GM12878 (cell line): ENCODE measurements around the gene HOXB3. TPM values are rescaled to one million over a fixed set of nuclear protein-coding genes. Genes with fewer than 3 reads are reported as not detected.

ENCODE experiments used
- BCL11A ChIP-seq: IDR thresholded peaks from 2 replicates; pipeline ENCODE4 v1.6.1; 2011; ENCODE audit warnings: low read depth, low read length
- BCLAF1 ChIP-seq: fragments of 450-650 bp; IDR thresholded peaks from 2 replicates; pipeline ENCODE4 v1.6.1; 2017; ENCODE audit warnings: antibody characterized with exemption, mild to moderate bottlenecking, moderate library complexity
- BRCA1 ChIP-seq: IDR thresholded peaks from 2 replicates; pipeline ENCODE4 v1.6.1; 2011; ENCODE audit warnings: low read depth, low read length, improper control_type of control experiment
- CBFB ChIP-seq: IDR thresholded peaks from 2 replicates; pipeline ENCODE4 v1.6.1; 2016; ENCODE audit warnings: antibody characterized with exemption, low read depth
- CBX3 ChIP-seq: fragments of 200-600 bp; sonication (generic); IDR thresholded peaks from 2 replicates; pipeline ENCODE4 v1.6.1; 2016; ENCODE audit warnings: low read depth, borderline replicate concordance
- CEBPB ChIP-seq, 2 experiments: fragments of 150-350 bp in 1 of 2; IDR thresholded peaks; 2 replicates each; pipeline ENCODE4 v1.6.1; 2012 to 2014; ENCODE audit warnings: low read depth in 2 of 2, low read length in 2 of 2, borderline replicate concordance in 1 of 2, inconsistent platforms in 1 of 2
- CREM ChIP-seq: IDR thresholded peaks from 2 replicates; pipeline ENCODE4 v1.6.1; 2014; ENCODE audit warnings: antibody characterized with exemption, low read depth
- EED ChIP-seq: sonication (generic); IDR thresholded peaks from 2 replicates; pipeline ENCODE4 v1.6.1; 2016; ENCODE audit warnings: antibody characterized with exemption, low read depth
- EP300 ChIP-seq, 2 experiments: fragments of 150-350 bp in 1 of 2; IDR thresholded peaks; 2 replicates each; pipeline ENCODE4 v1.6.1; 2011 to 2012; ENCODE audit warnings: low read depth in 2 of 2, low read length in 2 of 2, borderline replicate concordance in 1 of 2, improper control_type of control experiment in 1 of 2, inconsistent platforms in 1 of 2; ENCODE audit not compliant: control insufficient read depth in 1 of 2
- IKZF2 ChIP-seq, 2 experiments: fragments of 450-650 bp; IDR thresholded peaks; 2 replicates each; pipeline ENCODE4 v1.6.1; 2017; ENCODE audit warnings: mild to moderate bottlenecking in 2 of 2, moderate library complexity in 2 of 2
- MAX ChIP-seq: IDR thresholded peaks from 2 replicates; pipeline ENCODE4 v1.6.1; 2012; ENCODE audit warnings: low read depth, low read length, improper control_type of control experiment
- MEF2A ChIP-seq: IDR thresholded peaks from 2 replicates; pipeline ENCODE4 v1.6.1; 2011; ENCODE audit warnings: low read depth, mild to moderate bottlenecking, low read length, moderate library complexity; ENCODE audit not compliant: insufficient read depth
- NR2C1 ChIP-seq: fragments of 450-650 bp; IDR thresholded peaks from 2 replicates; pipeline ENCODE4 v1.6.1; 2017; ENCODE audit warnings: antibody characterized with exemption, mild to moderate bottlenecking, moderate library complexity
- PML ChIP-seq: IDR thresholded peaks from 2 replicates; pipeline ENCODE4 v1.6.1; 2012; ENCODE audit warnings: low read length, inconsistent platforms
- RAD21 ChIP-seq: IDR thresholded peaks from 2 replicates; pipeline ENCODE4 v1.6.1; 2011; ENCODE audit warnings: mild to moderate bottlenecking, low read depth, low read length, moderate library complexity; ENCODE audit not compliant: insufficient read depth
- RUNX3 ChIP-seq: IDR thresholded peaks from 2 replicates; pipeline ENCODE4 v1.6.1; 2012; ENCODE audit warnings: low read length, inconsistent platforms
- SMAD5 ChIP-seq: IDR thresholded peaks from 2 replicates; pipeline ENCODE4 v1.6.1; 2016; ENCODE audit warnings: antibody characterized with exemption, low read depth
- SMC3 ChIP-seq: IDR thresholded peaks from 2 replicates; pipeline ENCODE4 v1.6.1; 2011; ENCODE audit warnings: low read length, improper control_type of control experiment, borderline replicate concordance
- SPI1 ChIP-seq: IDR thresholded peaks from 2 replicates; pipeline ENCODE4 v1.6.1; 2011; ENCODE audit warnings: low read depth, mild to moderate bottlenecking, low read length, moderate library complexity, borderline replicate concordance; ENCODE audit not compliant: insufficient read depth
- SREBF1 ChIP-seq: IDR thresholded peaks from 2 replicates; pipeline ENCODE4 v1.6.1; 2012; ENCODE audit warnings: mild to moderate bottlenecking, low read length
- STAT1 ChIP-seq: fragments of 450-650 bp; conservative IDR thresholded peaks from 2 replicates; pipeline ENCODE4 v1.6.1; 2014; ENCODE audit warnings: antibody characterized with exemption, mild to moderate bottlenecking
- STAT3 ChIP-seq: IDR thresholded peaks from 2 replicates; pipeline ENCODE4 v1.6.1; 2011; ENCODE audit warnings: low read depth, low read length, improper control_type of control experiment
- SUZ12 ChIP-seq: fragments of 200-600 bp; sonication (generic); IDR thresholded peaks from one replicate; pipeline ENCODE4 v1.6.1; 2018; ENCODE audit warnings: antibody characterized with exemption, mild to moderate bottlenecking; ENCODE audit not compliant: unreplicated experiment
- polyA plus RNA-seq, 11 experiments: library from polyadenylated mRNA; depleted of rRNA in 4 of 11; unstranded in 6 of 11; stranded (reverse) in 5 of 11; fragments of >200 nt; fragmentation: Nextera tagmentation in 4 of 11; fragmentation: Illumina TruSeq in 1 of 11; extraction: Ambion mirVana in 4 of 11; extraction: Trizol in 1 of 11; gene quantifications; 1 replicate in 1 of 11; 2 replicates in 10 of 11; pipeline versions ENCODE4 v1.2.1 to v1.2.3, GENCODE V29; 2011 to 2016; ENCODE audit warnings: inconsistent platforms in 2 of 11, missing spikeins in 2 of 11, low read depth in 1 of 11
- total RNA-seq, 4 experiments: library from RNA; depleted of rRNA in 3 of 4; stranded (reverse); fragments of >200 nt in 3 of 4; fragmentation: Illumina TruSeq in 1 of 4; extraction: Trizol in 1 of 4; gene quantifications; 2 replicates each; pipeline versions ENCODE4 v1.2.1 to v1.2.3, GENCODE V29; 2013 to 2021
- TF ChIP-seq, protein P1 (sequence below), 3 experiments: IDR thresholded peaks in 2 of 3; conservative IDR thresholded peaks in 1 of 3; 2 replicates each; pipeline ENCODE4 v1.5.1; 2011; ENCODE audit warnings: low read depth in 3 of 3, low read length in 3 of 3, mild to moderate bottlenecking in 3 of 3, control low read depth in 2 of 3, moderate library complexity in 2 of 3, inconsistent platforms in 1 of 3, mixed read lengths in 1 of 3; ENCODE audit not compliant: control insufficient read depth in 2 of 3, insufficient read depth in 1 of 3; ENCODE audit errors: extremely low read depth in 1 of 3
- TF ChIP-seq, protein P2 (sequence below): IDR thresholded peaks from 2 replicates; pipeline ENCODE4 v1.6.1; 2011; ENCODE audit warnings: low read depth, mild to moderate bottlenecking, low read length, moderate library complexity, borderline replicate concordance; ENCODE audit errors: extremely low read depth

HOXB3 gene
- total and polyA plus RNA-seq, 10 of the 15 experiments (the other 5 are each of a cell fraction or from before 2014, with no cell fraction given) = 0.19 to 7.7 (median 2.9) TPM

GRCh38 chr17:48618256-48618896, 28.3 kb upstream of the HOXB3 start (continued):
- TF ChIP-seq IKZF2 (IDR thresholded peaks at IDR 0.05) = 0 out of 4 replicates have a peak, but pooled peaks of 1 of the 2 experiments have one; percentile 14
- TF ChIP-seq, protein P1, sequence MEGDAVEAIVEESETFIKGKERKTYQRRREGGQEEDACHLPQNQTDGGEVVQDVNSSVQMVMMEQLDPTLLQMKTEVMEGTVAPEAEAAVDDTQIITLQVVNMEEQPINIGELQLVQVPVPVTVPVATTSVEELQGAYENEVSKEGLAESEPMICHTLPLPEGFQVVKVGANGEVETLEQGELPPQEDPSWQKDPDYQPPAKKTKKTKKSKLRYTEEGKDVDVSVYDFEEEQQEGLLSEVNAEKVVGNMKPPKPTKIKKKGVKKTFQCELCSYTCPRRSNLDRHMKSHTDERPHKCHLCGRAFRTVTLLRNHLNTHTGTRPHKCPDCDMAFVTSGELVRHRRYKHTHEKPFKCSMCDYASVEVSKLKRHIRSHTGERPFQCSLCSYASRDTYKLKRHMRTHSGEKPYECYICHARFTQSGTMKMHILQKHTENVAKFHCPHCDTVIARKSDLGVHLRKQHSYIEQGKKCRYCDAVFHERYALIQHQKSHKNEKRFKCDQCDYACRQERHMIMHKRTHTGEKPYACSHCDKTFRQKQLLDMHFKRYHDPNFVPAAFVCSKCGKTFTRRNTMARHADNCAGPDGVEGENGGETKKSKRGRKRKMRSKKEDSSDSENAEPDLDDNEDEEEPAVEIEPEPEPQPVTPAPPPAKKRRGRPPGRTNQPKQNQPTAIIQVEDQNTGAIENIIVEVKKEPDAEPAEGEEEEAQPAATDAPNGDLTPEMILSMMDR (IDR thresholded peaks at IDR 0.05 in 2 of 3, conservative IDR thresholded peaks at IDR 0.05 in 1 of 3; ENCODE audit: control insufficient read depth in 2 of 3, extremely low read depth in 1 of 3, insufficient read depth in 1 of 3, low read depth in 3 of 3, low read length in 3 of 3) = peak; percentile 94 to 97 (median 96)
- no peak for TF ChIP-seq BRCA1
- TF ChIP-seq SMC3 = peak; percentile 88
- TF ChIP-seq RUNX3 = peak; percentile 27; the same call in 1 of the 2 replicates
- no peak for TF ChIP-seq STAT3
- no peak for TF ChIP-seq EP300 (IDR thresholded peaks at IDR 0.05; ENCODE audit: borderline replicate concordance in 1 of 2, control insufficient read depth in 1 of 2, low read depth in 2 of 2, low read length in 2 of 2)
- TF ChIP-seq SREBF1 = no peak
- TF ChIP-seq SMAD5 = no peak
- no peak for TF ChIP-seq EED
- TF ChIP-seq PML = no peak
- TF ChIP-seq CEBPB (IDR thresholded peaks at IDR 0.05; ENCODE audit: borderline replicate concordance in 1 of 2, low read depth in 2 of 2, low read length in 2 of 2) = no peak
- TF ChIP-seq, protein P2, sequence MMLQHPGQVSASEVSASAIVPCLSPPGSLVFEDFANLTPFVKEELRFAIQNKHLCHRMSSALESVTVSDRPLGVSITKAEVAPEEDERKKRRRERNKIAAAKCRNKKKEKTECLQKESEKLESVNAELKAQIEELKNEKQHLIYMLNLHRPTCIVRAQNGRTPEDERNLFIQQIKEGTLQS = no peak
- no peak for TF ChIP-seq SPI1
- no peak for TF ChIP-seq BCL11A
- no peak for TF ChIP-seq NR2C1
- no peak for TF ChIP-seq CBFB
- TF ChIP-seq MEF2A = no peak
- no peak for TF ChIP-seq MAX
- TF ChIP-seq RAD21 = peak; percentile 85
- 0 out of 2 replicates have a peak, but pooled peaks have one; percentile 66 for TF ChIP-seq STAT1
- no peak for TF ChIP-seq CREM
- no peak for TF ChIP-seq BCLAF1
- no peak for TF ChIP-seq CBX3
- no peak for TF ChIP-seq SUZ12
